Measurements from ENCODE around the gene NUP210. TPM values are rescaled to one million over a fixed set of nuclear protein-coding genes. Genes with fewer than 3 reads are reported as not detected.

The NUP210 gene
- total and polyA plus RNA-seq, 2 of the 13 experiments (the other 11 are each of a cell fraction or from before 2014, with no cell fraction given), result 31.6 to 35.2 TPM

DNA sequence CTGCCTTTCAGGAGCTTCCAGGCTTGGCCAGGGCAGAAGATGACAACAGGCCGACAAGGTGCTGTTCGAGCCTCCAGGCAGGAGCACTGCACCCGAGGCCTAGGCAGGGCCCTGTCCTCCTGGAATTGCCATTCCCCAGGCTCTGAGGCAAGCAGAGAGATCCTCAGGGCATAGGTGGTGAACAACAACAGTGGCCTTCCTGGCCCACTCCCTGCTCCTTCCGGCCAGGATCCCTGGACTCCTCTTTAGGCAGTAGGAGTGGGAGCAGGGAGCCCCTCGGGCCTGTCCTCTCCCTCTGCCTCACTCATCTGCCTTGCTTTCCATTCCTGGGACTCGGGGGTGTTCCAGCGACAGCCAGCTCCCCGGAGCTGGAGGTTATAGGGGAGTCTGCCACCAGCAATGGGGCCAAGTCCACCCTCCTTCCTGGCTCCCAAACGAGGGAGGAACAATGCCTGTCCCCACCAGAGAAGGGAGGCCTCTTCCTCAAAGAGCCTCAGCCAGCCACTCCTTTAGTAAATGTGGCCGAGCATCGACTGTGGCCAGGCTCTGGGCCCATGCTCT is 135.0 kb downstream of the NUP210 start (continued):
- TF ChIP-seq ZFY (CRISPR knock-in tag; IDR thresholded peaks at IDR 0.05) (0 out of 2 replicates have a peak, but pooled peaks have one; percentile 21), BRD4 (CRISPR knock-in tag; IDR thresholded peaks at IDR 0.05) (no peak), ATF7 (IDR thresholded peaks at IDR 0.05) (no peak), ATF7 (CRISPR knock-in tag; IDR thresholded peaks at IDR 0.05) (no peak), ARID5B (CRISPR knock-in tag; IDR thresholded peaks at IDR 0.05) (no peak)
- TF ChIP-seq, protein P1, sequence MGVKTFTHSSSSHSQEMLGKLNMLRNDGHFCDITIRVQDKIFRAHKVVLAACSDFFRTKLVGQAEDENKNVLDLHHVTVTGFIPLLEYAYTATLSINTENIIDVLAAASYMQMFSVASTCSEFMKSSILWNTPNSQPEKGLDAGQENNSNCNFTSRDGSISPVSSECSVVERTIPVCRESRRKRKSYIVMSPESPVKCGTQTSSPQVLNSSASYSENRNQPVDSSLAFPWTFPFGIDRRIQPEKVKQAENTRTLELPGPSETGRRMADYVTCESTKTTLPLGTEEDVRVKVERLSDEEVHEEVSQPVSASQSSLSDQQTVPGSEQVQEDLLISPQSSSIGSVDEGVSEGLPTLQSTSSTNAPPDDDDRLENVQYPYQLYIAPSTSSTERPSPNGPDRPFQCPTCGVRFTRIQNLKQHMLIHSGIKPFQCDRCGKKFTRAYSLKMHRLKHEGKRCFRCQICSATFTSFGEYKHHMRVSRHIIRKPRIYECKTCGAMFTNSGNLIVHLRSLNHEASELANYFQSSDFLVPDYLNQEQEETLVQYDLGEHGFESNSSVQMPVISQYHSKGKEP (CRISPR knock-in tag; IDR thresholded peaks at IDR 0.05), result no peak

DNA sequence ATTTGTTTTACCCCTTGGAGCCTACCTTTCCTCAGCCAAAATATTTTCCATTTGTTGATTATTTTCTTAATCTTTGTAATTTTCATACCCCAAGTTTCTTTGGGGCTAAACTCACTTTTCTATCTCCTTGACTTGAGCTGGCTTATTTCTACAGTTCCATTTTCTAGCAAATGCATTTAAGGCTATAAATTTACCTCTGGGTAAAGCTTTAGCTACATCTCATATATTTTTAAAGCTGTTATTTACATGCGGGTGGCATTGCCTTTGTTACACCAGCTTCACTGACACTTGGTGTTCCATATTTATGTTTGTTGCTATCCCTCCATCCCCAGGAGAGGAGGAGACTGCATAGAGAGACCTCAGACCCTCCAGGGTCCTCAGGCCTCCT is 136.3 kb downstream of the NUP210 start:
- ChIA-PET CTCF (ENCODE audit: low intra/inter-chr PET ratio, low total read pairs) (interaction anchor here (1.2 to 1.6 kb wide), 3 partner anchors 28 to 169 kb away, joined by 4 read pairs; no protein-coding TSS in a partner anchor), POLR2A (interaction anchor here (1.0 kb wide), 1 partner anchor 30 kb away, joined by 4 read pairs; no protein-coding TSS in a partner anchor)
- BruUV-seq (replicated peaks), result no TSS peak
- WGBS (ENCODE audit: low lambda C conversion rate), result 97% methylated on average over 1 of the region's 1 CpG
- Histone ChIP-seq H3K9me3 (ENCODE audit: low read length) (peaks cover 14% of the 10 kb centered on the region), H3K9ac (ENCODE audit: insufficient read depth, low read depth, low read length) (no peak overlapping the region), H3K4me3 (replicated peaks in 1 of 3; ENCODE audit: insufficient read depth in 1 of 3, low read depth in 2 of 3, low read length in 3 of 3) (peak overlapping the region in 2 of 3 experiments; percentile 67 to 70; a peak in 2 of 6 replicates), H3K4me2 (ENCODE audit: low read depth, low read length) (peak overlapping the region; percentile 90), H3K27ac (ENCODE audit: extremely low read length, insufficient read depth, low read length) (no peak overlapping the region), H3K4me1 (ENCODE audit: insufficient read depth, low read length) (peaks cover 56% of the 10 kb centered on the region), H4K20me1 (ENCODE audit: insufficient read depth, low read length) (no peaks in the 10 kb centered on the region; the same call in 1 of the 2 replicates), H2AFZ (ENCODE audit: low read length) (no peak overlapping the region), H3K36me3 (replicated peaks in 1 of 2; ENCODE audit: control insufficient read depth in 1 of 2, insufficient read depth in 2 of 2, low read length in 2 of 2) (0 out of 5 replicates have a peak, but pooled peaks cover 0 to 2% of the 10 kb centered on the region in 2 experiments), H3K79me2 (ENCODE audit: insufficient read depth, low read length) (peaks cover 34% of the 10 kb centered on the region), H3K27me3 (ENCODE audit: control insufficient read depth in 1 of 2, insufficient read depth in 2 of 2, low read length in 2 of 2) (peaks cover 2 to 26% of the 10 kb centered on the region in 2 experiments; a peak in 3 of 5 replicates)
- intact Hi-C loops (cut with micrococcal nuclease; ENCODE audit: unreplicated experiment) (loop anchor here (1.0 to 5.0 kb wide), 3 partner anchors 60 to 191 kb away; no protein-coding TSS in a partner anchor), in situ Hi-C loops (cut with HindIII; ENCODE audit: extremely low pct_ligation_motif_present, low pct_unique_long_range_greater_than_20kb) (loop anchor here (5.0 kb wide), 1 partner anchor 192 kb away; no protein-coding TSS in a partner anchor)
- TF ChIP-seq ZNF781 (CRISPR knock-in tag; IDR thresholded peaks at IDR 0.05; ENCODE audit: borderline replicate concordance, not compliant biosample characterization) (no peak), KLF16 (CRISPR knock-in tag; IDR thresholded peaks at IDR 0.05) (0 out of 4 replicates have a peak, but pooled peaks of 1 of the 2 experiments have one; percentile 4), ZFP90 (CRISPR knock-in tag; IDR thresholded peaks at IDR 0.05; ENCODE audit: borderline replicate concordance) (peak; percentile 29; the same call in 1 of the 2 replicates), ZSCAN5A (CRISPR knock-in tag; IDR thresholded peaks at IDR 0.05; ENCODE audit: borderline replicate concordance) (no peak)
- TF ChIP-seq, protein P2, sequence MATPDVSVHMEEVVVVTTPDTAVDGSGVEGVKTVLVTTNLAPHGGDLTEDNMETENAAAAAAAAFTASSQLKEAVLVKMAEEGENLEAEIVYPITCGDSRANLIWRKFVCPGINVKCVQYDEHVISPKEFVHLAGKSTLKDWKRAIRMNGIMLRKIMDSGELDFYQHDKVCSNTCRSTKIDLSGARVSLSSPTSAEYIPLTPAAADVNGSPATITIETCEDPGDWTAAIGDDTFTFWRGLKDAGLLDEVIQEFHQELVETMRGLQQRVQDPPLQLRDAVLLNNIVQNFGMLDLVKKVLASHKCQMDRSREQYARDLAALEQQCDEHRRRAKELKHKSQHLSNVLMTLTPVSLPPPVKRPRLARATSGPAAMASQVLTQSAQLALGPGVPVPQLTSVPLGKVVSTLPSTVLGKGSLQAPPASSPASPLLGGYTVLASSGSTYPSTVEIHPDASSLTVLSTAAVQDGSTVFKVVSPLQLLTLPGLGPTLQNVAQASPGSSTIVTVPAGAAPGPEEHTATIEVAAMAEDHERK (CRISPR knock-in tag; IDR thresholded peaks at IDR 0.05; ENCODE audit: low read depth), result no peak
- no peak for DNase-seq (ENCODE audit: low spot score)
- ATAC-seq, result no peak
- no peak for FAIRE-seq

Measured in HepG2 (cell line).